K562 (cell line): Measurements from ENCODE around the gene NPIPB2. TPM values are rescaled to one million over a fixed set of nuclear protein-coding genes. Genes with fewer than 3 reads are reported as not detected.

Source experiments
- ATAC-seq: fragments of 200-7000 bp; cut with Tn5 transposase; 3 replicates; pipeline ENCODE4 v1.9.1; 2020; ENCODE audit warnings: moderate library complexity
- BruUV-seq: library from RNA; stranded (reverse); fragments of 400-500 nt; replicated peaks from 2 replicates; lab custom pipeline; 2021; lab: Mats Ljungman, UMichigan
- CTCF ChIA-PET: fragments of 300-600 bp; formaldehyde crosslinking; extraction: SDS; loops from one replicate; lab custom pipeline; 2021; ENCODE audit warnings: low intra/inter-chr PET ratio; lab: Yijun Ruan, JAX
- POLR2A ChIA-PET: fragments of 300-600, 350-650 bp; sonication (Branson Sonifier 250); formaldehyde crosslinking; extraction: SDS; loops from one replicate; lab custom pipeline; 2021; ENCODE audit warnings: antibody characterized with exemption, inconsistent platforms; lab: Yijun Ruan, JAX
- DNase-seq, 4 experiments: peaks; one replicate each; pipeline versions ENCODE4 v3.0.0 to v3.0.0-alpha.2; 2011 to 2018; ENCODE audit warnings: low spot score in 3 of 4, mixed read lengths in 3 of 4; ENCODE audit errors: extremely low read depth in 1 of 4
- FAIRE-seq: peaks from 2 replicates; lab custom pipeline; 2011; peaks lifted over from hg19 to GRCh38; lab: Jason Lieb, UNC
- H2AFZ ChIP-seq: 2 replicates; pipeline ENCODE4 v1.6.0; 2011; ENCODE audit warnings: low read depth, low read length, control low read depth, inconsistent platforms
- H3K27ac ChIP-seq: fragments of 200-600 bp; 3 replicates; pipeline ENCODE4 v1.8.0; 2011; ENCODE audit warnings: low read depth, mild to moderate bottlenecking, control low read depth, inconsistent platforms, low read length, moderate library complexity, mixed read lengths; ENCODE audit errors: extremely low read depth
- H3K27me3 ChIP-seq, 2 experiments: fragments of 300-600 bp in 1 of 2; 2 replicates in 1 of 2; 3 replicates in 1 of 2; pipeline versions ENCODE4 v1.6.0 to v1.8.0; 2011; ENCODE audit warnings: inconsistent platforms in 2 of 2, low read length in 2 of 2, mild to moderate bottlenecking in 1 of 2, mixed read lengths in 1 of 2, moderate library complexity in 1 of 2; ENCODE audit not compliant: control insufficient read depth in 2 of 2, insufficient read depth in 2 of 2
- H3K36me3 ChIP-seq: fragments of 300-600 bp; 3 replicates; pipeline ENCODE4 v1.8.0; 2011; ENCODE audit warnings: mild to moderate bottlenecking, low read length, inconsistent platforms; ENCODE audit not compliant: control insufficient read depth, insufficient read depth
- H3K4me1 ChIP-seq, 2 experiments: fragments of 200-600 bp in 1 of 2; replicated peaks in 1 of 2; 2 replicates in 1 of 2; 3 replicates in 1 of 2; pipeline versions ENCODE4 v1.5.1 to v1.8.0; 2011; ENCODE audit warnings: inconsistent platforms in 2 of 2, low read length in 2 of 2, mild to moderate bottlenecking in 1 of 2, mixed read lengths in 1 of 2, moderate library complexity in 1 of 2; ENCODE audit not compliant: control insufficient read depth in 2 of 2, insufficient read depth in 2 of 2
- H3K4me2 ChIP-seq: 2 replicates; pipeline ENCODE4 v1.6.1; 2011; ENCODE audit warnings: low read length, control low read depth, inconsistent platforms, mixed read lengths; ENCODE audit not compliant: insufficient read depth
- H3K4me3 ChIP-seq: fragments of 200-600 bp; sonication (generic), shearing (Covaris generic); 2 replicates; pipeline ENCODE4 v1.5.1; 2016; ENCODE audit warnings: control low read depth, inconsistent platforms
- H3K79me2 ChIP-seq: fragments of 200-600 bp; 3 replicates; pipeline ENCODE4 v1.8.0; 2011; ENCODE audit warnings: low read length, inconsistent platforms; ENCODE audit not compliant: control insufficient read depth, insufficient read depth
- H3K9ac ChIP-seq, 2 experiments: 2 replicates each; pipeline versions ENCODE4 v1.6.0 to v1.6.1; 2011; ENCODE audit warnings: low read depth in 2 of 2, low read length in 2 of 2, control low read depth in 1 of 2, inconsistent platforms in 1 of 2, mild to moderate bottlenecking in 1 of 2, mixed read lengths in 1 of 2; ENCODE audit not compliant: insufficient read depth in 1 of 2
- H3K9me1 ChIP-seq: one replicate; pipeline ENCODE4 v1.6.0; 2011; ENCODE audit warnings: inconsistent platforms, mild to moderate bottlenecking, low read length, moderate library complexity; ENCODE audit not compliant: control insufficient read depth, insufficient read depth
- H3K9me3 ChIP-seq: replicated peaks from 2 replicates; pipeline ENCODE4 v1.5.1; 2011; ENCODE audit warnings: low read depth, low read length, inconsistent platforms; ENCODE audit not compliant: control insufficient read depth, insufficient read depth
- H4K20me1 ChIP-seq: replicated peaks from 2 replicates; pipeline ENCODE4 v1.6.1; 2011; ENCODE audit warnings: low read length, inconsistent platforms, mixed read lengths; ENCODE audit not compliant: control insufficient read depth, insufficient read depth
- DACH1 ChIP-seq: fragments of 450-650 bp; IDR thresholded peaks from 2 replicates; pipeline ENCODE4 v1.6.1; 2018; ENCODE audit not compliant: partially characterized antibody
- MEF2A ChIP-seq: IDR thresholded peaks from 2 replicates; pipeline ENCODE4 v1.6.1; 2011; ENCODE audit warnings: low read depth, mild to moderate bottlenecking, low read length, moderate library complexity; ENCODE audit not compliant: control insufficient read depth
- NR4A1 ChIP-seq, 2 experiments: fragments of 250-450 bp in 1 of 2; fragments of 450-650 bp in 1 of 2; sonication (Bioruptor Pico) in 1 of 2; IDR thresholded peaks; 2 replicates each; pipeline versions ENCODE4 v1.4.0 to v1.6.1; 2016 to 2020; ENCODE audit warnings: mild to moderate bottlenecking in 2 of 2, missing compliant biosample characterization in 1 of 2, missing genetic modification characterization in 1 of 2, moderate library complexity in 1 of 2
- TFAP4 ChIP-seq: sonication (generic); formaldehyde crosslinking; IDR thresholded peaks from 2 replicates; pipeline ENCODE4 v1.8.0; 2022; ENCODE audit warnings: missing genetic modification reagents, mild to moderate bottlenecking, moderate library complexity, borderline replicate concordance
- WGBS: fragments of 100-300 bp; shearing (Covaris generic); methylation state at CpG from one replicate; pipeline ENCODE4 v1.1.6; 2016; ENCODE audit warnings: low coverage, mixed read lengths; ENCODE audit not compliant: insufficient coverage; ENCODE audit errors: missing lambda C conversion rate; 5-methylcytosine and 5-hydroxymethylcytosine counted together
- in situ Hi-C: fragments of 300-500 bp; cut with MboI; formaldehyde crosslinking; loops from 4 replicates; pipeline ENCODE4 v1.15.0; 2018; ENCODE audit warnings: inconsistent platforms, mixed read lengths
- intact Hi-C: fragments of 100-400 bp; cut with micrococcal nuclease; formaldehyde crosslinking; loops from 2 replicates; pipeline ENCODE4 v1.14.2; 2022
- polyA plus RNA-seq, 8 experiments: library from polyadenylated mRNA; depleted of rRNA in 4 of 8; stranded (reverse) in 5 of 8; unstranded in 3 of 8; fragments of >200 nt; fragmentation: Nextera tagmentation in 2 of 8; fragmentation: Illumina TruSeq in 1 of 8; extraction: Ambion mirVana in 2 of 8; extraction: Trizol in 1 of 8; gene quantifications; 2 replicates each; pipeline versions ENCODE4 v1.2.1 to v1.2.3, GENCODE V29; 2011 to 2014; ENCODE audit warnings: inconsistent platforms in 1 of 8, missing spikeins in 1 of 8
- total RNA-seq, 7 experiments: library from RNA; depleted of rRNA in 6 of 7; stranded (reverse); fragments of >200 nt in 6 of 7; fragmentation: Illumina TruSeq in 2 of 7; extraction: Trizol in 2 of 7; gene quantifications; 2 replicates each; pipeline versions ENCODE4 v1.2.1 to v1.2.3, GENCODE V29; 2011 to 2021; ENCODE audit warnings: low replicate concordance in 1 of 7

Gene NPIPB2
- total and polyA plus RNA-seq, 9 of the 15 experiments (the other 6 are each of a cell fraction or from before 2014, with no cell fraction given): 0.21 to 2.9 (median 1.6) TPM; not detected in 1

DNA sequence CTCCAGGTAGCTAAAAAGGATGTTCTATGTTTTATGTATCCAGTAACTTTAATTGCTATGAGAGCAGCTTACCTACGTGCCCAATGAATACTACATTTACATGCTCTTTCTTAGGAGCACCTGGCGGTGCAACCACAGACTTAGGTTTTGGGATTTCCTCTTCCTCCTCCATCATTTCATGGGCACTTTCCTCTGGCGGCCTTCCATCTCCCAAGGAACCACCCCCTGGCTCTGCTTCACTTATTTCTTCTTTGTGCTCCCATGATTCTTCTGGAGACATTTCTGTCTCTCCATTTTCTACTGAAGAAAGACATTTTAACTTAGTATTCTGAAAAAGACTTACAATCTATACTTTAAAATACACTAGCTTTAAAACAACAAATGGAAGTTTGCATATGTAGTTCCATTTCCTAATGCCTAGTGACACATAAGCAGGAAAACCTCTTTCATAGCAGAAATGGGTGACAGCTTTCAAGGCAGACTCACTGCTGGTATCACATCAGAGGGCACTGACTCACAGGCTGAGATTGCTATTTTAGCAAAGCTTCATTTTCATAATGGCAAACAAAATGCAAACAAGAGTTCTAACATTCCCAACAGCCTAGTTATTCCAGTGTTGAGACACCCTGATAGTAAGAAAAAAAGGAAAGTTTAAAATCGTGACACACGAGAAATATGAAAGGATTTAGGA is 45.2 kb downstream of the NPIPB2 start:
- DNase-seq: no peak
- ChIA-PET POLR2A (interaction anchor here (0.8 to 1.7 kb wide), 4 partner anchors 8 to 154 kb away, joined by 3 to 4 read pairs (median 3); no protein-coding TSS in a partner anchor), CTCF (no interaction called here)
- in situ Hi-C loops (no loop called here), intact Hi-C loops (no loop called here)
- Histone ChIP-seq H3K4me3 (no peak overlapping the region), H3K9me3 (no peaks in the 10 kb centered on the region), H3K9me1 (no peaks in the 10 kb centered on the region), H4K20me1 (peaks cover 22% of the 10 kb centered on the region), H3K27me3 (no peaks in the 10 kb centered on the region), H2AFZ (no peak overlapping the region), H3K9ac (no peak overlapping the region), H3K4me2 (no peak overlapping the region), H3K79me2 (peaks cover 67% of the 10 kb centered on the region), H3K4me1 (no peaks in the 10 kb centered on the region), H3K36me3 (peaks cover 89% of the 10 kb centered on the region), H3K27ac (no peak overlapping the region)
- 100% methylated on average over 5 of the region's 5 CpGs for WGBS
- no peak for TF ChIP-seq TFAP4 (CRISPR knock-in tag)
- TF ChIP-seq NR4A1 (CRISPR knock-in tag; IDR thresholded peaks at IDR 0.05): no peak
- TF ChIP-seq NR4A1 (tag; IDR thresholded peaks at IDR 0.05): no peak
- ATAC-seq: no peak
- FAIRE-seq: no peak
- no TSS peak for BruUV-seq

- no peak overlapping the region for H2AFZ ChIP-seq
- no peaks in the 10 kb centered on the region for H3K9me3 ChIP-seq
- DNase-seq: no peak
- FAIRE-seq: no peak
- H3K27me3 ChIP-seq: no peaks in the 10 kb centered on the region
- ChIA-PET POLR2A (no interaction called here), CTCF (no interaction called here)
- H3K36me3 ChIP-seq: peaks cover 87% of the 10 kb centered on the region
- BruUV-seq: no TSS peak
- no peak overlapping the region for H3K9ac ChIP-seq
- in situ Hi-C loops: no loop called here
- intact Hi-C loops: no loop called here
- WGBS: 93% methylated on average over 2 of the region's 2 CpGs
- no peak overlapping the region for H3K4me2 ChIP-seq
- H3K4me1 ChIP-seq: no peaks in the 10 kb centered on the region
- H3K79me2 ChIP-seq: peaks cover 36% of the 10 kb centered on the region
- H4K20me1 ChIP-seq: 0 out of 2 replicates have a peak, but pooled peaks cover 3% of the 10 kb centered on the region
- H3K4me3 ChIP-seq: no peak overlapping the region
- H3K27ac ChIP-seq: no peak overlapping the region
- no peak for TF ChIP-seq MEF2A
- TF ChIP-seq DACH1: no peak
- no peak for ATAC-seq
- H3K9me1 ChIP-seq: no peaks in the 10 kb centered on the region
Observed at GRCh38 chr16:11893571-11893970, 48.3 kb downstream of the NPIPB2 start.
